WERI-Rb-1 (cell line): ENCODE measurements around the gene COL4A1.
A peak's percentile ranks its signal among the peaks of the same experiment; 100 is the strongest.

Experiments used
- DNase-seq: peaks from one replicate; pipeline ENCODE4 v3.0.0-alpha.2; 2020
- H3K27ac ChIP-seq: fragments of 250-450 bp; sonication (Bioruptor Pico); 2 replicates; pipeline ENCODE4 v1.5.1; 2020; ENCODE audit warnings: mild to moderate bottlenecking, moderate library complexity
- H3K27me3 ChIP-seq: fragments of 250-450 bp; sonication (Bioruptor Pico); 2 replicates; pipeline ENCODE4 v1.5.1; 2021; ENCODE audit warnings: mild to moderate bottlenecking, low read depth, moderate library complexity; ENCODE audit not compliant: insufficient read depth, severe bottlenecking
- H3K36me3 ChIP-seq: fragments of 250-450 bp; sonication (Bioruptor Pico); 2 replicates; pipeline ENCODE4 v1.5.1; 2020; ENCODE audit warnings: mild to moderate bottlenecking, moderate library complexity
- H3K4me3 ChIP-seq: 2 replicates; pipeline ENCODE4 v1.5.1; 2011; ENCODE audit warnings: low read depth, mild to moderate bottlenecking, control low read depth, low read length
- H3K9me3 ChIP-seq: fragments of 250-450 bp; sonication (Bioruptor Pico); 2 replicates; pipeline ENCODE4 v1.5.1; 2021; ENCODE audit warnings: mild to moderate bottlenecking, moderate library complexity; ENCODE audit not compliant: severe bottlenecking
- TF ChIP-seq, protein P1 (sequence below): IDR thresholded peaks from 2 replicates; pipeline ENCODE4 v1.5.1; 2011; ENCODE audit warnings: low read depth, mild to moderate bottlenecking, control low read depth, inconsistent platforms, low read length

Gene COL4A1

DNA sequence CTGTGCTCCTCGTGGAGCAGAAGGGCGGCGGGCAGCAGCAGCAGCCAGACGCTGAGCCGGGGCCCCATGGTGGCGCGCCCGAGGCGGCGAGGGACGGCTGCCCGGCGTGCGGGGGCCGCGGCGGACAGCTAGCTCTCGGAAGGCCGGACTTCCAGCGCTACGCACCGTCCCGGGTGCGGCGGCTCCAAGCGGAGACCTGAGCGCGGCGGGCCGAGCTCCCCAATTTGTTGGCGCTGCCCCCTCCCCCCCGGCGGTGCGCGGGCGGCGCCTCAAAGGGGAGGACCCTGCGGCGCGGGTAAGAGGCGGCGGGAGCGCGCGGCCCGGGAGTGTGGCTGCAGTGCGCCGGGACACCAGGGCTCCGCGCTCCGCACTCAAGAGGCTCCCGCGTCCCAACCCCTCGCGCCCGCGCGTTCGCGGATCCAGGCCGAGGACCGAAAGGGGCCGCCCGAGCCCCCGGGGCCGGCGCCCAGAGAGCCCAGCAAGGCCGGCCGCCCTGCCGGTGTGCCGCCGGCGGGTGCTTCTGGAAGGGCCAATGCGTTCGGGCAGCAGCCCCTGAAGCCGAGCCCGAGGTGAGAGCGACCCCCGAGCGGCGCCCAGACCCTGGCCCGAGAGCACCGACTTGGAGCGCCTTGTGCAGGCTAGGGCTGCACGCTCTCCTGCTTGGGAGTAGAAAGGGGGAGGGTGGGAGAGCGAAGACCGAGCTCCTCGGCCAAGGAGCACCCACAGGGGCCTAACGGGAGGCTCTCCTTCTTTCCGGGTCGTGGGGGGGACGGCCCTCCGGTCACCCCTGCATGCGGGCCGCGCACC is at the start of gene COL4A1, which contains the start of gene COL4A2:
Gene COL4A1, minus strand, starts transcription at position 198 of the 807 bp plus-strand sequence. Its CDS starts 130 bp downstream, at position 68.
Gene COL4A2, plus strand, starts transcription at position 325 of the 807 bp plus-strand sequence. CDS start 620 bp downstream, outside the sequence.
- H3K9me3 ChIP-seq, result no peaks in the 10 kb centered on the region
- peaks cover 4% of the 10 kb centered on the region for H3K27me3 ChIP-seq
- H3K4me3 ChIP-seq, result peak within 1 kb of the TSS; percentile 77
- H3K27ac ChIP-seq, result peak within 1 kb of the TSS; percentile 31
- TF ChIP-seq, protein P1, sequence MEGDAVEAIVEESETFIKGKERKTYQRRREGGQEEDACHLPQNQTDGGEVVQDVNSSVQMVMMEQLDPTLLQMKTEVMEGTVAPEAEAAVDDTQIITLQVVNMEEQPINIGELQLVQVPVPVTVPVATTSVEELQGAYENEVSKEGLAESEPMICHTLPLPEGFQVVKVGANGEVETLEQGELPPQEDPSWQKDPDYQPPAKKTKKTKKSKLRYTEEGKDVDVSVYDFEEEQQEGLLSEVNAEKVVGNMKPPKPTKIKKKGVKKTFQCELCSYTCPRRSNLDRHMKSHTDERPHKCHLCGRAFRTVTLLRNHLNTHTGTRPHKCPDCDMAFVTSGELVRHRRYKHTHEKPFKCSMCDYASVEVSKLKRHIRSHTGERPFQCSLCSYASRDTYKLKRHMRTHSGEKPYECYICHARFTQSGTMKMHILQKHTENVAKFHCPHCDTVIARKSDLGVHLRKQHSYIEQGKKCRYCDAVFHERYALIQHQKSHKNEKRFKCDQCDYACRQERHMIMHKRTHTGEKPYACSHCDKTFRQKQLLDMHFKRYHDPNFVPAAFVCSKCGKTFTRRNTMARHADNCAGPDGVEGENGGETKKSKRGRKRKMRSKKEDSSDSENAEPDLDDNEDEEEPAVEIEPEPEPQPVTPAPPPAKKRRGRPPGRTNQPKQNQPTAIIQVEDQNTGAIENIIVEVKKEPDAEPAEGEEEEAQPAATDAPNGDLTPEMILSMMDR, result 0 out of 2 replicates have a peak, but pooled peaks have one; percentile 8
- peak; percentile 79 for DNase-seq
- H3K36me3 ChIP-seq, result peaks cover 13% of the 10 kb centered on the region

DNA sequence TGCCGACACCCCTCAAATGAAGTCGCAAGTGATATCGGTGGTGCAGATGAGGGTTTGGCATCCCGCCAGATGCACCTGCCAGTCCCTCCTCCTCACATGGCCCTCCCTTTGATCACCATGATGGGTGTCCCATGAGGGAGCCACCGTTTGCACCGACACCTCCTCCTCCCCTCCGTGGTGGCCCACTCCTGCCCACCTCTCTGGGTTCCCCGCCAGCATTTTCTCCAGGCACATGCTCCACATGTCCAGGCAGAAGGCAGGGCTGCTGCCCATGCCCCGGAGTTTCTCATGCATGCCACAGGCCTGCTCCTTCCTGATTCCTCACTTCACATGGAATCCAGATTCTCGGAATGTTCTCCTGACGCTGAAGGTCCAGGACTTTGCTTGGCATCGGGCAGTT is 49.4 kb upstream of the COL4A1 start:
- H3K27me3 ChIP-seq, result no peaks in the 10 kb centered on the region
- no peak overlapping the region for H3K27ac ChIP-seq
- peaks cover 5% of the 10 kb centered on the region; the same call in 1 of the 2 replicates for H3K36me3 ChIP-seq
- peak; percentile 8 for DNase-seq
- no peaks in the 10 kb centered on the region for H3K9me3 ChIP-seq
- TF ChIP-seq, protein P1, result no peak
- H3K4me3 ChIP-seq, result no peak overlapping the region

DNA sequence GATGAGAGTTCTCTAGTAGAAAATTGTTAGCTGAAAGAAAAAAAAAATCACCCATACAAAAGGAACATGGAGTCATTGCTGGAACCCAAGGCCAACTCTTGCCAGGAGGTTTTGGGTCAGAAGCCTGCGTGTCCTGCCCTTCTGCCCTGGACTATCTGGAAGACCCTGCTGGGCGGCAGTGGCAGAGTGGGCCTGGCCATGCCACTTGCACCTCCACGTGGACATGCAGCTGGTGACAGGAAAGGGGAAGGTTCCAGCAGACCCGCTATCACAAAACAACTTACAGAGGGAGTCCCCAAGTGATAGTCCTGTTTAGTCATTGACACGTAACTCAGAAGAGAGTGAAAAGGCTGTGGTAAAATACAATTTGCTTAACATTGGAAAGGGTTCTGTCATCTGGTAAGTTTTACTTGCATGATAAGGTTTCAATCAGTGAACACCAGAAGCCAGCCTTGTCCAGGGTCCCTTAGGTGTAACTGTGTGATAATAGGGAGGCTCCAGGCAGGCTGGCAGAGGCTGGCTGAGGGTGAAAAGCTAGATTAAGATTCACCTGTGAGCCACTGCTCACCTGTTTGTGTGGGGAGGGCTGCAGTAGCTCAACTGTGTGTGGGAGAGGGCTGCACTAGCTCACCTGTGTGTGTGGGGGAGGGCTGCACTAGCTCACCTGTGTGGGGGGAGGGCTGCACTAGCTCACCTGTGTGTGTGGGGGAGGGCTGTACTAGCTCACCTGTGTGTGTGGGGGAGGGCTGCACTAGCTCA is 47.9 kb upstream of the COL4A1 start:
- Histone ChIP-seq H3K9me3 (no peaks in the 10 kb centered on the region), H3K27me3 (no peaks in the 10 kb centered on the region), H3K36me3 (peaks cover 5% of the 10 kb centered on the region; the same call in 1 of the 2 replicates), H3K4me3 (no peak overlapping the region), H3K27ac (no peak overlapping the region)
- peak; percentile 4 for DNase-seq
- TF ChIP-seq, protein P1, result no peak

DNA sequence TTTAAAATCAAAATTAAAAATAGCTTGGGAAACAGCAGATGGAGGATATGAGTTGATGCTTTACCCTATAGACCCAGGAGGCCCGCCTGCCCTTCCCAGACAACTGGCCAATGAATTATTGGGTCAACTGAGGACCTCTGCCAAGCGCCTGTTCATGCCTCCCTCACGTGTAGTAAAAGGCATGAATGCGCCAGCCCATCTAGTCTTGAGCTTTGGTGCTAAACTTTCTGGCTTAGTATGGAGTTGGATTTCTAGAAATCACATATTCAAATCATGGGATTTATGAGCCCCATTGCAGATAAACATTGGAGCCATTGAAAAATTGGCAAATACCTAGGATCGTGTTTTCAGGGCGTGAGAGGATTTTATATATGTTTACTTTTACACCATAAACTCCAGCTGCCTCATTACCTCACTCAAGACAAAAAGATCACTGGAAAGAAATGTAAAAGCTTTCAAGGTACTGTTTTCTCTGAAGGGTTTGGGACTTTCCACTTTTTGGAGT is 47.2 kb upstream of the COL4A1 start:
- H3K9me3 ChIP-seq, result no peaks in the 10 kb centered on the region
- DNase-seq, result peak; percentile 3
- TF ChIP-seq, protein P1, result no peak
- H3K27me3 ChIP-seq, result no peaks in the 10 kb centered on the region
- no peak overlapping the region for H3K27ac ChIP-seq
- no peak overlapping the region for H3K4me3 ChIP-seq
- H3K36me3 ChIP-seq, result peaks cover 5% of the 10 kb centered on the region; the same call in 1 of the 2 replicates

DNA sequence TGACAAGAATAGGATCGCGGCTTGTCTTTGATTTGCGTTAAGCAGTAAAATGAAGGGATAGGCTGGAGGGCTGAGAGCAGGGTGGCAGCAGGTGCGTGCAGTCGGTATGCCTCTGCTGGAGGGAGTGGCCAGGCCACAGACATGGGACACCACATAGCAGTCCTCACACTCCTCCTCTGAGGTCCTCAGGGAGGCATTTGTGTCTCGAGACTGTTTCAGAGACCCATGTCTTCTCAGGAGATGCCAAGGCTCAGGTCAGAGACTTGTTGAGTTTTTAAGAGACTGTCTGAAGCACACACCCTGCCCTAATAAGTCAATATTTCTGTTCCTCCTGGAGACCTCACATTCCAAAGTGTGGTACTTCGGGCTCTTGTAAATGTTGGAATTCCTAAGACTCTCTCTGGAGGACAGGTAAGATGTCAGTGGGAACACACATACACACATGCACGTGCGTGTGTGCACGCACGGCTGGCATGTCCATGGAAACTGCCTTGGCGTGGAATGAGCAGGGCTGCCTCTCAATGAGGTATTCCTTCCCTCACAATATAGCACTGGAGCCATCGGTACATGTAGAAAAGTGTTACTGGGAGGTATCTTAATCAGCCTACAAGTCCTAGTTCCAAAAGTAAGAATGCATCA is 46.5 kb upstream of the COL4A1 start:
- H3K36me3 ChIP-seq, result peaks cover 5% of the 10 kb centered on the region; the same call in 1 of the 2 replicates
- TF ChIP-seq, protein P1, result no peak
- peak; percentile 3 for DNase-seq
- no peaks in the 10 kb centered on the region for H3K9me3 ChIP-seq
- no peaks in the 10 kb centered on the region for H3K27me3 ChIP-seq
- H3K27ac ChIP-seq, result no peak overlapping the region
- no peak overlapping the region for H3K4me3 ChIP-seq
